ENCODE data around the gene ZDHHC18.

The ZDHHC18 gene

GRCh38 chr1:26889551-26890466, 63.3 kb downstream of the ZDHHC18 start, which contains the start of gene GPN2:
Gene GPN2 (minus strand): TSS chr1:26890283. CDS start chr1:26890096, 187 bp downstream.
- DNase-seq (ENCODE audit: low read depth) = peak; percentile 88
- peak within 1 kb of the TSS; percentile 80 for H3K4me3 ChIP-seq (ENCODE audit: low read depth, low read length)
- TF ChIP-seq CTCF (IDR thresholded peaks at IDR 0.05; ENCODE audit: insufficient read depth, low read depth, low read length, missing control alignments) = no peak

- peak overlapping the region; percentile 80 for H3K4me3 ChIP-seq (ENCODE audit: low read depth, low read length)
- DNase-seq (ENCODE audit: low read depth) = no peak
- no peak for TF ChIP-seq CTCF (IDR thresholded peaks at IDR 0.05; ENCODE audit: insufficient read depth, low read depth, low read length, missing control alignments)
Measured at GRCh38 chr1:26890467-26890796, 63.9 kb downstream of the ZDHHC18 start.

- TF ChIP-seq CTCF (IDR thresholded peaks at IDR 0.05; ENCODE audit: insufficient read depth, low read depth, low read length, missing control alignments) = no peak
- H3K4me3 ChIP-seq (ENCODE audit: low read depth, low read length) = no peak overlapping the region
- no peak for DNase-seq (ENCODE audit: low read depth)
Measured at GRCh38 chr1:26894263-26894662, 67.8 kb downstream of the ZDHHC18 start.

GRCh38 chr1:26897351-26897750, 70.9 kb downstream of the ZDHHC18 start:
- TF ChIP-seq CTCF (IDR thresholded peaks at IDR 0.05; ENCODE audit: insufficient read depth, low read depth, low read length, missing control alignments) = no peak
- no peak overlapping the region for H3K4me3 ChIP-seq (ENCODE audit: low read depth, low read length)
- no peak for DNase-seq (ENCODE audit: low read depth)

GRCh38 chr1:26900001-26900814, 73.7 kb downstream of the ZDHHC18 start, which contains the start of gene GPATCH3:
Gene GPATCH3 (minus strand): TSS chr1:26900467. CDS start chr1:26900442, 25 bp downstream.
- peak within 1 kb of the TSS; percentile 96 for H3K4me3 ChIP-seq (ENCODE audit: low read depth, low read length)
- no peak for TF ChIP-seq CTCF (IDR thresholded peaks at IDR 0.05; ENCODE audit: insufficient read depth, low read depth, low read length, missing control alignments)
- peak; percentile 96 for DNase-seq (ENCODE audit: low read depth)

GRCh38 chr1:26900815-26901511, 74.5 kb downstream of the ZDHHC18 start:
- no peak for DNase-seq (ENCODE audit: low read depth)
- peak overlapping the region; percentile 96 for H3K4me3 ChIP-seq (ENCODE audit: low read depth, low read length)
- TF ChIP-seq CTCF (IDR thresholded peaks at IDR 0.05; ENCODE audit: insufficient read depth, low read depth, low read length, missing control alignments) = no peak
